GM19035 (cell line): ENCODE results near the gene MARK3.
A peak's percentile ranks its signal among the peaks of the same experiment; 100 is the strongest.
"Not testable (repeated sequence)": the region's sequence is repeated elsewhere in the genome, so short reads cannot be mapped to it uniquely, and the experiment has no call there.

Experiments used
- ATAC-seq: cut with Tn5 transposase; IDR thresholded peaks from one replicate; pipeline ENCODE4 v1.9.1; 2021; ENCODE audit not compliant: unreplicated experiment

Gene MARK3

DNA sequence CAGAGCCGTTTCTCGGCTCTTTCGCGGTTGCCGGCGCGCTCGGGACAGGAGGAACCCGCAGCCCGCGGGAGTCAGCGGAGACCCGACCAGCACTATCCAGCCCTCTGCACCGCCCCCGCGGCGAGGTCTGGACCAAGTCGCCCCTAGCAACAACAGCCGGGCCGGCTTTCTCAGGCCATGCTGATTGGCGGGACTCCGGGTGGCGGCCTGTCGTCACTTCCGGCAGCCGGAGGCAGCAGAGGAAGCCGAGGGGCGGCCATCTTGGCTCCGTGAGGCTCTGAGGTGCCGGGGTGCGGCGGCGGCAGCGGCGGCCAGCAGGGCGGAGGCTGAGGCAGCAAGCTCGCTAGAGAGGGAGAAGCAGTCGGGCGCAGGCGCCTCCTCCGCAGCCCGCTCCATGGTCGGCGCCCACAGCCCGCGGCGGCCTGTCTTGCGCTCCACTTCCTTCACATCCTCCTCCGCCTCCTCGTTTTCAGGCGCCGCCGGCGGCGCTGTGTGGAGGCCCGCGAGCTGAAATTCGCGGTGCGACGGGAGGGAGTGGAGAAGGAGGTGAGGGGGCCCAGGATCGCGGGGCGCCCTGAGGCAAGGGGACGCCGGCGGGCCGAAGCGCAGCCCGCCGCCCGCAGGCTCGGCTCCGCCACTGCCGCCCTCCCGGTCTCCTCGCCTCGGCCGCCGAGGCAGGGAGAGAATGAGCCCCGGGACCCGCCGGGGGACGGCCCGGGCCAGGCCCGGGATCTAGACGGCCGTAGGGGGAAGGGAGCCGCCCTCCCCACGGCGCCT lies at the start of gene MARK3:
MARK3 (plus strand) TSS at position 264 of the 777 bp plus-strand sequence. CDS start 615 bp downstream, outside the sequence.
- peak; percentile 94 for ATAC-seq

- no peak for ATAC-seq
Measured at GRCh38 chr14:103336191-103336590, 49.0 kb upstream of the MARK3 start.

- ATAC-seq: no peak
Measured at GRCh38 chr14:103337794-103338193, 47.4 kb upstream of the MARK3 start.

DNA sequence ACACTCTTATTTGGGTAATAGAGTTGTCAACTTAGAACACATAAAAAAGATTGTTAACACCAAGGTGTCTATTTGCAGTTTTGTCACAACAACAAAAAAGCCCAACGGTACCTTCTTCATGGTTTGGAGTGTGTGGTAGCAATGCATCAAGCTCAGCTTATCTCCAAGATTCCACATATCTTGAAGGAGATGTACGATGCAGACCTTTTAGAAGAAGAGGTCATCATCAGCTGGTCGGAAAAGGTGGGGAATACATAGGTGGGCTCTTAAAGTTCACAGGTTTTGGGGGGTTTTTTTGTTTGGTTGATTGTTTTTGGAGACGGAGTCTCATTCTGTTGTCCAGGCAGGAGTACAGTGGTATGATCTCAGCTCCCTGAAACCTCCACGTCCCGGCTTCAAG lies 45.7 kb upstream of the MARK3 start:
- ATAC-seq: no peak

DNA sequence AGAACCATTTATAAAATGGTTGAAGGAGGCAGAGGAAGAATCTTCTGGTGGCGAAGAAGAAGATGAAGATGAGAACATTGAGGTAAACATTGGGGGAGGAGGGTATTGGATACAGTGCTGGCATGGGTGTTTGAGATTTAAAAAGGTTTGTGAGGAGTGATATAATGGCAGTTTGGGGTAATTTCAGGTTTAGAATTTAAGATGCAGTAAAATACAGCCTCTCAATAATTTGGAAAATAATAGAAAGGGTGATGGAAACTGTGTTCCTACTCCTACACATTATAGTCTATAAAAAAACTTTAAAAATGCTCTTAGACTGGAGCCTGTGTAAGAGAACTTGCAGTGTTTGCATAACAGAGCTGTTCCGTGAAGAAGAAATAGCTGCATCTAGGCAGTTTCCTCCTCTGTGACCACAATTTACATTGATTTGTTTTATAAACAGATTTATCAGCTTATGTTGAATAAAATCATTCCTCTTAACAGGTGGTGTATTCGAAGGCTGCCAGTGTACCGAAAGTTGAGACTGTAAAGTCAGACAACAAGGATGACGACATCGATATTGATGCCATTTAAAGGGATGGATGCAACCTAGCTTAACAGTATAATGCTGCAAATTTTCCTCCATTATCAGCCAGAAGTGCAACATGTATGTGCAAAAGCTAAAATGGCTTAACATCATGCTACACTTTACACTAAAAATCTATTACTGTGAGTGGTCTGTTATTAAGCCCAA lies 44.6 kb upstream of the MARK3 start:
- ATAC-seq: no peak

- ATAC-seq: no peak
Measured at GRCh38 chr14:103341250-103342129, 43.7 kb upstream of the MARK3 start.

DNA sequence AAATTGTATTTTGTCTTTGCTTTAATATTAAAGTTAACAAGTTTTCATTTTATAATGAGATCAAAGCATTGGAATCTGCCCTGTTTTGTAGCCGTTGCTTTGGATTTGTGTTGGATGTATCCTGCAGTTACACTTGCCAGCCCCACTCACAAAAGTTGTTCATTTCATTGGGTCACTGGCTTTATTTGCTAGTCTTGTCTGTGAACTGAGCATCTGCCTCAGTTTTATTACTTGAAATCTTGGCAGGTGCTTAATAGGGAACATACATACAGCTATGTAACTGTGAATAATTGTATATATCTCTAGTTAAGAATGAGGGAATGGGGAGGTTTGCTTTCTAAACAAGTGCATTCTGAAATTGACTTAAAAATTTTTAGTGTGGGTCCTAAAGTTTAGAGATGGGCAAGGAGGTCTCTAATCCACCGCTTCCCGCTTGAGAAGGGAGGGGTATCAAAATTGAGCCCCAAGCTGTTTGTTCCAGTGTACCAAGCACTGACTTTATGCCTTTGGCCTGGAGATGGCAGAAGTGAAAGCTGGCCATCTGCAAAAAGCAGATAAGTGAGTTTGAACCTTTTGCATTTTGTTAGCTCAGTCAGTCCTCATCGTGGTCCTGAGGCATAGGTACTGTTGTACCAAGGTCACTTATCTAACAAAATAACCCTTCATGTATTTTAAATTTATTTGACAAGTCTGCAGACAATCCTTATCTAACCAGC lies 41.9 kb upstream of the MARK3 start:
- no peak for ATAC-seq

- ATAC-seq: no peak
Measured at GRCh38 chr14:103343905-103344797, 41.1 kb upstream of the MARK3 start.

- ATAC-seq: no peak
Measured at GRCh38 chr14:103346286-103346685, 38.9 kb upstream of the MARK3 start.

DNA sequence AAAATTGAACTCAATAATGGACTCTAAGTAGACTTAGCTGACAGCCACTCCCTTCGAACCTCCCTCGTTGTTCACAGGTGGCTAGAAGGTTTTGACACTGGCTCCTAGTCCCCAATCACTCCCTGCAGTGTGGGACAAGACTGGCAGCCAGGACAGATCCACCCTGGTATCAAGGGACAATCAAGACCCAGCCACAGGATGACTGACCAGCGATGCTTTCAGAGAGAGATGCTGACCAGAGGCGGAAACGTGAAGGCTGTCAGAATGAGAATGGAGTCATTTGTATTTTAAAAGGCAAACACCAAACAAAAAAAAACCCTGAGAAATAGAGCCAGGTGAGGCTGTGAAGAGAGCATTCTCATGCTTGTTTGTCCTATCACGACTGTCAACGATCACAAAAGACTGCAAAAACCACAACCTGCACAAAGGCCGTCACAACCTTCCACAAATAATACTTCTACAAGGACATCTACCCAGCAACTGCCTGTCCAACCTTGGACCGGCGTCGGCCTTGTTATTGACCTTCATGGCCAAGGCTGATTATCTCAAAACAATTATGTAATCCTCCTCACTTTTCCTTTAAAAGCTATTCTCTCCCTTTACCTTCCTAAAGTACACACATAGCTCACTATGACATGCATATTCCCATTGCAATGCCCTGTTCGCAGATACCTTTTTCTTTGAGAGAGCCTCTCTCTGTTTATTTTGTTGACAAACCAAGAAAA lies 38.0 kb upstream of the MARK3 start:
- no peak for ATAC-seq

- no peak for ATAC-seq
Measured at GRCh38 chr14:103348154-103348553, 37.1 kb upstream of the MARK3 start.

GRCh38 chr14:103349982-103350381 lies 35.2 kb upstream of the MARK3 start:
- ATAC-seq: no peak

DNA sequence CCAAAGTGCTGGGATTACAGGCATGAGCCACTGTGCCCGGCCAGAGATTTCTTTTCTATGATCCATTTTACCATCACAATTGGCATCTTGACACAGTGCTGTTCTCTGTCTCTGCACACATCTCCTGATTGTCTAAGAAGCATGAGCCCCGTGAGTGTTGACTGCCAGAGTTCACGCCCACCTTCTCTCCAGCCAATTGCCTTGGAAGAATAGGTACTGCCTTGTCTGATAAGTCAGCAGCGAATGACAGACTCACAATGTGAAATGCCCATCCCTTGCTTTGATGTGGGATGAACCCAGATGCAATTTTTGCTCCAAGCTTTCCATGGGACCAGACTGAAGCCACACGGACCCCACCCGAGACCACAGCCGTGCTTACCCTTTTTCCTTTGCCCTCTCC lies 31.9 kb upstream of the MARK3 start:
- ATAC-seq: no peak

DNA sequence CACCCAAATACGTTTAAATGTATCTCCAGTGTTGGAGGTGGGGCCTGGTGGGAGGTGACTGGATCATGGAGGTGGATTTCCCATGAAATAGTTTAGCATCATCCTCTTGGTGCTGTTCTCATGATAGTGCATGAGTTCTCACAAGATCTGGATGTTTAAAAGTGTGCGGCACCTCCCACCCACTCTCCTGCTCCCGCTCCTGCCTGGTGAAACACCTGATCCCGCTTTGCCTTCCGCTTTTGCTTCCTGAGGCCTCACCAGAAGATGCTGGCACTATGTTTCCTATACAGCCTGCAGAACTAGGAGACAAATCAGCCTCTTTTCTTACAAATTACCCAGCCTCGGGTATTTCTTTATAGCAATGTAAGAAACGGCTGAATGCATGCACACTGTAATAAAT lies 31.1 kb upstream of the MARK3 start:
- ATAC-seq: no peak

DNA sequence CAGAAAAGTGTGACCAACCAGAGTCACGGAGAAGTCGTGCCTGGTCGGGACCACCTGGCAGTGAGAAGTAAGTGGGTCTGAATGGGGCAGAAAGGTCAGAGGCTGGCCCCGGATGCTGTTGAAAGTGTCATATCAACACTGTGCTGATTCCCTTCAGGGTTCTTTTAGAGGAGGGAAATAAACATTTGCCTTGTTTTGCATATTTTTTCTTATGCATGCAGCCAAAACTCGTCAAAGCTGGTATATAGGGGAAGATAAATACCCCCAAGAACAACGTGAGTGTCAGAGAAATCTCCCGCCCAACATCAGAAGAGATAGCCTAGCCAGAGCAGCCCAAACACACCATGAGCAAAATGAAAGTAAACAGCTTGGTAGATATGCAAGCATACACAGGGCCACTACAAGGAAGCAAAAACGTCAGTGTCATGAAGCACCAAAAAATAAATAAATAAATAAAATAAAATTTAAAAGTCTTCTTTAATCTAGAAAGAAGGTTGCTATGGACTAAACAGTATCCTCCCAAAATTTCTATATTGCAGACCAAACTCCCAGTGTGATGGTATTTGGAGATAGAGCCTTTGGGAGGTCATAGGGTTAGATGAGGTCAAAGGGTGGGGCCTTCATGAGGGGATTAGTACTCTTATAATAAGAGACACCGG lies 29.1 kb upstream of the MARK3 start:
- ATAC-seq: no peak

DNA sequence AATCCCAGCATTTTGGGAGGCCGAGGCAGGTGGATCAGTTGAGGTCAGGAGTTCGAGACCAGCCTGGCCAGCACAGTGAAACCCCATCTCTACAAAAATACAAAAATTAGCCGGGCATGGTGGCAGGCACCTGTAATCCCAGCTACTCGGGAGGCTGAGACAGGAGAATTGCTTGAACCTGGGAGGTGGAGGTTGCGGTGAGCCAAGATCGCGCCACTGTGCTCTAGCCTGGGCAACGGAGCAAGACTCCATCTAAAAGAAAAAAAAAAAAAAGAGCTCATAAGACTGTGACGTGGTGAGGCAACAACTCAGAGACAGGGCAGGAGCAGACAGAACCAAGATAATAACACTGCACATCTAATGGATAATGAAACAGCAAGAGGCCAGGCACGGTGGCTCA lies 27.7 kb upstream of the MARK3 start:
- not testable (repeated sequence) for ATAC-seq

DNA sequence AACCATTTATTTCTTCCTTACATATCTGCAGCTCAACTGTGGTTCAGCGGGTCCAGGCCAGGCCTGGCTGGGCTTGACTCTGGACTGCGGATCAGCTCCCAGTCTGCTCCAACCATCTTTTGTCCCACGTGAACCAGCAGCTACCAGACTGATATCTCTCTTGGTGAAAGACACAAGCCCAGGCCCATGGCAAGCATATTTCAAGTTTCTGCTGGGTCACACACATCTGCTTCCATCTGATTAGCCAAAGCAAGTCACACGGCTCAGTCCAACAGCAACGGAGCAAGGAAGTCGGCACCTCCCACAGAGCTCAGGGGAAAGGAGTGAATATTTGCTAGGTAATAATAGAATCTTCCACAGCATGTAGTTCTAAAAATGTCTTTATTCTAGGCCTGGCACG lies 24.7 kb upstream of the MARK3 start:
- ATAC-seq: no peak

- no peak for ATAC-seq
Measured at GRCh38 chr14:103361867-103362266, 23.3 kb upstream of the MARK3 start.

DNA sequence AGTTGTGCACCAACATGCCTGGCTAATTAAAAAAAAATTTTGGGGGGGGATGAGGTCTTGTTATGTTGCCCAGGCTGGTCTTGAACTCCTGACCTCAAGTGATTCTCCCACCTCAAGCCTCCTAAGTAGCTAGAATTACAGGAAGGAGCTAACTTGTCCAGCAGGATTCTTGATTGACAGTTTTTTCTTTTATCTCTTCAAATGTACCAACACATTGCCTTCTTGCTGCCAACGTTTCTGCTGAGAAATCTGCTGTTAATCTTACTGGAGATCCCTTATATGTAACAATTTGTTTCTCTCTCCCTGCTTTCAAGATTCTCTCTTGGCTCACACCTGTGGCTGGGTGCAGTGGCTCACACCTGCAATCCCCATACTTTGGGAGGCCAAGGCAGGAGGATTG lies 22.4 kb upstream of the MARK3 start:
- no peak for ATAC-seq
